Mononuclear cell (primary cell): Measurements from ENCODE around the gene FANCE. TPM values are rescaled to one million over a fixed set of nuclear protein-coding genes. Genes with fewer than 3 reads are reported as not detected.

ENCODE experiments used
- H3K27me3 ChIP-seq: 2 replicates; pipeline ENCODE4 v1.6.0; 2011; ENCODE audit warnings: low read length, control low read depth; ENCODE audit not compliant: insufficient read depth
- H3K4me1 ChIP-seq: 2 replicates; pipeline ENCODE4 v1.5.1; 2011; ENCODE audit warnings: mild to moderate bottlenecking, low read length, control low read depth; ENCODE audit not compliant: insufficient read depth
- H3K4me3 ChIP-seq: 2 replicates; pipeline ENCODE4 v1.5.1; 2011; ENCODE audit warnings: mild to moderate bottlenecking, low read length, moderate library complexity
- H3K9me3 ChIP-seq: 2 replicates; pipeline ENCODE4 v1.5.1; 2011; ENCODE audit warnings: low read depth, mild to moderate bottlenecking, control low read depth, low read length
- total RNA-seq: library from RNA; depleted of rRNA; stranded (reverse); fragments of >200 nt; gene quantifications from one replicate; pipeline ENCODE4 v1.2.3, GENCODE V29; 2012

Gene FANCE, protein sequence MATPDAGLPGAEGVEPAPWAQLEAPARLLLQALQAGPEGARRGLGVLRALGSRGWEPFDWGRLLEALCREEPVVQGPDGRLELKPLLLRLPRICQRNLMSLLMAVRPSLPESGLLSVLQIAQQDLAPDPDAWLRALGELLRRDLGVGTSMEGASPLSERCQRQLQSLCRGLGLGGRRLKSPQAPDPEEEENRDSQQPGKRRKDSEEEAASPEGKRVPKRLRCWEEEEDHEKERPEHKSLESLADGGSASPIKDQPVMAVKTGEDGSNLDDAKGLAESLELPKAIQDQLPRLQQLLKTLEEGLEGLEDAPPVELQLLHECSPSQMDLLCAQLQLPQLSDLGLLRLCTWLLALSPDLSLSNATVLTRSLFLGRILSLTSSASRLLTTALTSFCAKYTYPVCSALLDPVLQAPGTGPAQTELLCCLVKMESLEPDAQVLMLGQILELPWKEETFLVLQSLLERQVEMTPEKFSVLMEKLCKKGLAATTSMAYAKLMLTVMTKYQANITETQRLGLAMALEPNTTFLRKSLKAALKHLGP
- 1.4 TPM for total RNA-seq

DNA sequence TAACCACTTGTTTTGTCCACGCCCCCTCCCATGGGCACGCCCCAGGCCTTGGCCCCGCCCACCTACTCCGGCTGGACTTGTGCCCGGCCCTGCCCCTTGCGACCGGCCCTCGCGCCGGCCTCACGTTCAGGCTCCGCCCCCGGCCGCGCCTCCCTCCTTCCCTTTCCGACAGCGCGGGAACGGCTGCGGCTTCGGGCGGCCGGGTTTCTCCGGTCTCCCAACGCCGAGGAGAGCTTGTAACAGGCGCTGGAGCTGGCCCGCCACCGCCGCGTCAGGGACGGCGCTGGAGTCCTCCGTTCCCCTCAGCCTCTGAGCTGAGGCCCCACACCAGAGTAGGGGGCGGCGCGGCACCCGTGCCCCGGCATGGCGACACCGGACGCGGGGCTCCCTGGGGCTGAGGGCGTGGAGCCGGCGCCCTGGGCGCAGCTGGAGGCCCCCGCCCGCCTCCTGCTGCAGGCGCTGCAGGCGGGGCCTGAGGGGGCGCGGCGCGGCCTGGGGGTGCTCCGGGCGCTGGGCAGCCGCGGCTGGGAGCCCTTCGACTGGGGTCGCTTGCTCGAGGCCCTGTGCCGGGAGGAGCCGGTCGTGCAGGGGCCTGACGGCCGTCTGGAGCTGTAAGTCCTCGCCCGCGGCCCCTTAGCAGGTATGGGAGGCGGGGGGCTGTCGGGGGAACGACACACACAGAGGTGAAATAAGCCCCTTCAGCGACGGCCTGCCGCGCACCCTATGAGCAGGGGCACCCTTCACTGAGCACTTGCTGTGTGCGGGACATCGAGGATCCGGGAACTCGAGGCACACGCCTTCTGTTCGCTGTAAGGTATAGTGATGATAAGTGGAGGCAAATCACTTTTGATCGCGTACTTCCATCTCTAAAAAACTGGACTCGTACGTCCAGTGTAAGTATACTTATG is at the start of gene FANCE:
Gene FANCE, plus strand, starts transcription at position 156 of the 908 bp plus-strand sequence. Its CDS starts 208 bp downstream, at position 364.
- Histone ChIP-seq H3K9me3 (no peaks in the 10 kb centered on the region), H3K4me1 (peaks cover 31% of the 10 kb centered on the region), H3K27me3 (no peaks in the 10 kb centered on the region), H3K4me3 (peak within 1 kb of the TSS; percentile 46)

DNA sequence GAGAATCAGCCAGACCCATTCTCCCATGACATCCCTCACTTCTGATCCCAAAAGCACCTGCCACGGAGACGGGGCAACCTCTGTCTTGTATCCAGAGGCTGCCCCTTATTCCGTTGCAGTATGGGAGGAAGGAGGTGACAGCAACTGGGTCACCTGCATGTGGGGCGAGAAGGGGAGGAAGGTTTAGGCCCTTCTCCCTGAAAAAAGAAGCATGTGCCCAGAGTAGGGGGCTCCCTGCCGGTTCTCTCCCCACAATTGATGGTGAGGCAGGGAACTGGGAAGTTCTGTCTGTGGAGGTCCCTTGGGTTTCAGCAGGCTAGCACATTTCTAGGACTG is 49.3 kb upstream of the FANCE start:
- no peaks in the 10 kb centered on the region for H3K27me3 ChIP-seq
- H3K4me1 ChIP-seq: no peaks in the 10 kb centered on the region
- no peak overlapping the region for H3K4me3 ChIP-seq
- H3K9me3 ChIP-seq: no peaks in the 10 kb centered on the region

DNA sequence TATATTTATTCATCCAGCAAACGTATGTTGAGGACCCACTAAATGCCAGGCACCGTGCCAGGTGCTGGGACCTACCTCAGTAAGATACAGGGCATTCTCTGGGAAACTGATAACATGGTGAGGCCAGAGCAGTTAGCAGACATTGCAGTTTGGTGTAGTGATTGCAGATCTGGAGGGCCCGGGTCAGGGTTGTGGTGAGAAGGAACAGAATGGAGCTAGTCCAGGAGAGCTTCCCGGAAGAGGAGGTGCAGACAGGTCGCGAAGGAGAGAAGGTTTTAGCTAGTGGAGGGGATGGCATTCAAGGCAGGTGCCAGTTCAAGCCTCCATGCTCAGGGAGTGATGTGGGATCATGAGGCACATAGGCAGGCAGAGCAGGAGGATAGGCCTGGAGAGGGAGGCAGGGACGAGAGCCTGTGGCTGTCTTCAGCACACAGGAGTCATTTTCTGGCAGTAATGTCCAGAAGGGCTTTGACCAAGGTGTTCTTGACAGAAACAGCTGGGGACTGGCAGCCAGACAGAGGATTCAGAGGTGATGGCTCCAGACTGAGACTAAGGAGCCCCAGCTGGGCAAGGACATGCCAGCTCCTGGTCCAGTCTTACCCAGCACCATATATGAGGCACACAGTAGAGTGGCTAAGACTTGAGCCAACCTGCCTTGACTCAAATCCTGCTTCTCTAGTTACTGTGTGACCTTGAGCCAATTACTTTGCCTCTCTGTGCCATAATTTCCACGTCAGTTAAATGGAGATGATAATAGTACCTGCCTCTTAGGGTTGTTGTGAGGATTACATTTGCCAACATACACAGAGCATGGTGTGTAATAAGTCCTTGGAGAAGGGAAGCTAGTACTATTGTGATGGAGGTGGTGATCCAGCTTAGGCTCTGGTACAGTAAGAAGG is 48.3 kb upstream of the FANCE start:
- H3K9me3 ChIP-seq: no peaks in the 10 kb centered on the region
- H3K4me3 ChIP-seq: no peak overlapping the region
- no peaks in the 10 kb centered on the region for H3K27me3 ChIP-seq
- H3K4me1 ChIP-seq: no peaks in the 10 kb centered on the region

DNA sequence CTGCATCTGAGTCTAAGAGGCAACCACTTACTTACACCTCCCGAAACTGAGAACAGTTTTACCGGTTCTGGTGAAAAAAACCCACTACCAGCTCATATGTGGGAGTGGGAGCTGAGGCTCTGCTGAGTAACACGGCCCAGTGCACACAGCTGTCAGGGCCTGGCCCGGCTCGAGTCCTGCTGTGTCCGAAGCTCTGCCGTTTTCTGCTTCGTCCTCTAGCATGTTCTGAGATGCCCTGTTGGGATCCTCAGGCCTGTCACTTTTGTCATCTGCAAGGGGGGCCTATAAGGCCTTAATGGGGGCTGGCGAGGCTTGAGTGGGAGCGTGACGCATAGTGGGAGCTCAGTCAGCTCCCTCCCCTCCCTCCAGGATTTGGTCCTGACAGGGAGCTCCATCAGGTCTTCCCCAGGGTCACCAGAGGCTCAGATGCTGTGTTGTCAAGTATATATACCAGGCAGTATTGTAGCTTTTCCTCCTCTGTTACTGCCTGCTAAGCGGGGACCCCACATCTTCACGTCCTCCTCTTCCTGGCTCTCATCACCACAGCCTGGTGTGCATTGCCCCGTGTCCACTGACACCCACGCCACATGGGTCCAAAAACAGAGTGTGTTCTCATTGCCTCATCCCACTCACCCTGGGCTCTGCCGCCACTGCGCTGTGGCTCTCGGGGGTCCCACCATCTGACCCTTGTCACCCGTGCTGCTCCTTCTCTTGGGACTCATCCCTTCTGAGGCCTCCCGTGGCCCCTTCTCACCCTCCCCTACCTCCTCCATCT is 45.2 kb upstream of the FANCE start:
- Histone ChIP-seq H3K4me1 (peaks cover 15% of the 10 kb centered on the region), H3K4me3 (no peak overlapping the region), H3K9me3 (no peaks in the 10 kb centered on the region), H3K27me3 (no peaks in the 10 kb centered on the region)

DNA sequence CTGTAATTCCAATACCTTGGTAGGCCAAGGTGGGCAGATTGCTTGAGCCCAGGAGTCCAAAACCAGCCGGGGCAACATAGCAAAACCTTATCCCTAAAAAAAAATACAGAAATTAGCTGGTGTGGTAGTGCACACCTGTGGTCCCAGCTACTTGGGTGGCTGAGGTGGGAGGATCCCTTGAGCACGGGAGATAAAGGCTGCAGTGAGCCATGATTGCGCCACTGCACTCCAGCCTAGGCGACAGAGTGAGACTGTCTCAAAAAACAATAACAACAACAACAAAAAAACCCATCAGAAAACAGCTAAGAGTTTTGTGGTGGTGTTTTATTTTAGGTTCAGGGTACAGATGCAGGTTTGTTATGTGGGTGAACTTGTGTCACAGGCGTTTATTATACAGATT is 42.9 kb upstream of the FANCE start:
- H3K4me3 ChIP-seq: no peak overlapping the region
- peaks cover 15% of the 10 kb centered on the region for H3K4me1 ChIP-seq
- no peaks in the 10 kb centered on the region for H3K27me3 ChIP-seq
- no peaks in the 10 kb centered on the region for H3K9me3 ChIP-seq

DNA sequence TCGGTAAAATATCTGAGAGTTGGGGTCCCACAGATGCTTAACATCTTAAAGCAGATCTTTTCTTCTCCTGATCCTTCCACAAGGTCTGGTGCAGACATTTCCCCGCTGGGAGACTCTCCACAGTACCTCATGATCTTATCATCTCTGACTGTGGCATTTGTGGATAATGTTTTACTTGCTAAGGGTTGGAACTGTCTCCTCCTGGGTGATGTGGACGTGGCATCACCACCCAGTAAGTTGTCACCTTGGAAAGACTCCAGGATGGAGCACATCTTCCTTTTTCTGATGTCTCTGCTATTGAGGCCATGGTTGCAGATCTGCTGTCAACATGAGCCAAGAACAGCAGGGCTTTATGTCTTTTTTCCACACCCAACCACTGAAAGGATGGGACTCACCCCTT is 42.0 kb upstream of the FANCE start:
- Histone ChIP-seq H3K4me1 (peaks cover 15% of the 10 kb centered on the region), H3K4me3 (no peak overlapping the region)

DNA sequence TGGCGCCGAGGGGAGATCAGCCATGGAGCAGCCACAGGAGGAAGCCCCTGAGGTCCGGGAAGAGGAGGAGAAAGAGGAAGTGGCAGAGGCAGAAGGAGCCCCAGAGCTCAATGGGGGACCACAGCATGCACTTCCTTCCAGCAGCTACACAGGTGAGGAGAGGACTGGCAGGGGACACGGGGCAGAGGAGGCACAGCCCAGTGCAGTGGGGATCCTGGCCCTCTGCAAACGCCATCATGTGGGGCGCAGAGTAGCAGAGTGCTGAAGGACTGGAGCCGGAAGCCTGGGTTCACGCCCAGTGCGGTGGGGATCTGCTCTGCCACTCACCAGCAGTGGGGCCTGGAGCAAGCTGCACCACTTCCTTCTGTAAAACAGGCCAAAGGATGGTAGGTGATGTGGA is 41.1 kb upstream of the FANCE start:
- H3K27me3 ChIP-seq: no peaks in the 10 kb centered on the region
- H3K9me3 ChIP-seq: no peaks in the 10 kb centered on the region
- peaks cover 15% of the 10 kb centered on the region for H3K4me1 ChIP-seq
- no peak overlapping the region for H3K4me3 ChIP-seq

More for the DNA sequence above, 42.0 kb upstream of the FANCE start:
- Histone ChIP-seq H3K9me3 (no peaks in the 10 kb centered on the region), H3K27me3 (no peaks in the 10 kb centered on the region)

DNA sequence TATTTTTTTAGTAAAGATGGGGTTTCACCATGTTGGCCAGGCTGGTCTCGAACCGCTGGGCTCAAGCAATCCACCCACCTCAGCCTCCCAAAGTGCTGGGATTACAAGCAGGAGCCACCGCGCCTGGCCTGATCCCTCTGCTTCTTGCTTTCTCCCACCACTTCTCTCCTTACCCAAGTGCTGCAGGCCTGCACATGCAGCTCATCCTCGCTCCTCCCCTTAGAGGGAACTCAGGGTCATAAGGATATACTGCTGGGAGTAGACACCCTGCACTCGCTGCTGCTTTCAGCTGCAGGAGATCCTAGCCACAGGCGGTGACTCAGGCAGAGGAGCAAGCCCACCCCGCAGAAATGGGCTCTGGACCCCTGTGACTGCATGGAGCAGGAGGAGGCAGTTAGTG is 40.0 kb upstream of the FANCE start:
- Histone ChIP-seq H3K27me3 (no peaks in the 10 kb centered on the region), H3K9me3 (no peaks in the 10 kb centered on the region), H3K4me3 (no peak overlapping the region), H3K4me1 (peaks cover 15% of the 10 kb centered on the region)

DNA sequence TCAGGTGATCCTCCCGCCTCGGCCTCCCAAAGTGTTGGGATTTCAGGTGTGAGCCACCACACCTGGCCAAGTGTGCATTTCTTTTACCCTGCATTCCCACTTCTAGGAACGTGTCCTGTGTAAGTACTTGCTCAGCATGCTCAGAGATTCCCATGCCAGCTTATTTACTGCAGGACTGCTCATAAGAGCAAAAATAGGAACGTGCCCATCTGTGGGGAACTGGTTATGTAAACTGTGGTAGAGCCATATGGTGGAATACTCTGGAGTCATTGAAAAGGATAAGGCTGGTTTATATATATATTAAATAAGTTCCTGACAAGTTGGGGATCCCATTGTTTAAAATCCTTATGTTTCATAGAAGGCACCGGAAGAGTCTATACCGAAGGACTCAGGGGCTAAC is 38.2 kb upstream of the FANCE start:
- H3K9me3 ChIP-seq: no peaks in the 10 kb centered on the region
- peaks cover 30% of the 10 kb centered on the region for H3K4me1 ChIP-seq
- no peaks in the 10 kb centered on the region for H3K27me3 ChIP-seq
- H3K4me3 ChIP-seq: no peak overlapping the region

DNA sequence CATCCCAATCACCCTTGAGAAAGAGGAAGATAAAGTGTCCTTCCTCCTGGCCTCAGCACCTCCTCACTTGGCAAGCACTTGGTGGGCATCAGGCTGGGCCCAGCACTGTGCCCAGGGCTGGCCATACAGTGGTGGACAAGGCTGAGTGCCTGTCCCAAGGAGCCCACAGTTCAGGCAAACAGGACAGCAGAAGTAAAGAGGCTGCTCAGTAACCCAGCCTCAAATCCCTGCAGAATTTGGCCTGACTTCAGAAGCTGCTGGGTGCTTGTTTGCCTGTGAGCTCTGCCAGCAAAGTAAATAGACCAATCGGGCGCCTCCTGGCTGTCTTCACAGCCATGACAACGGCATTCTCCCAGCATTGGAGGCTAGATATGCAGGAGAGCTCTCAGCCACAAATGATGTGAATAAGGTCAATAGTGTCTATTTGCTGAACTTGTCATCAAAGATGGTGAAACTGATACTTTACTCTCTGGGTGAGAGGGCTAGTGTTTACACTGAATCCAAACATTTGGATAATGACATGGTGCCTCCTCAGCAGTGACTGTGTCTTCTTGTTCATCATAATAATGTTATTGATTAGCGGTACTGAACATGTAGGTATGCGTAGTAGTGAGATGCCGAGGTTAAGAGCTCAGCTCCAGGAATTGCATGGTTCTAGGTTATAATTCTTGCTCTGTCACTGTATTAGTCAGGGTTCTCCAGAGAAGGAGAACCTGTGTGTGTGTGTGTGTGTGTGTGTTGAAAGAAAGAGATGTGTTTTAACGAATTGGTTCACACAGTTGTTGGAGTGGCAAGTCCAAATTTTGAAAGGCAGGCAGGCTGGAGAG is 36.9 kb upstream of the FANCE start:
- no peak overlapping the region for H3K4me3 ChIP-seq
- no peaks in the 10 kb centered on the region for H3K27me3 ChIP-seq
- H3K9me3 ChIP-seq: no peaks in the 10 kb centered on the region
- H3K4me1 ChIP-seq: peaks cover 38% of the 10 kb centered on the region

DNA sequence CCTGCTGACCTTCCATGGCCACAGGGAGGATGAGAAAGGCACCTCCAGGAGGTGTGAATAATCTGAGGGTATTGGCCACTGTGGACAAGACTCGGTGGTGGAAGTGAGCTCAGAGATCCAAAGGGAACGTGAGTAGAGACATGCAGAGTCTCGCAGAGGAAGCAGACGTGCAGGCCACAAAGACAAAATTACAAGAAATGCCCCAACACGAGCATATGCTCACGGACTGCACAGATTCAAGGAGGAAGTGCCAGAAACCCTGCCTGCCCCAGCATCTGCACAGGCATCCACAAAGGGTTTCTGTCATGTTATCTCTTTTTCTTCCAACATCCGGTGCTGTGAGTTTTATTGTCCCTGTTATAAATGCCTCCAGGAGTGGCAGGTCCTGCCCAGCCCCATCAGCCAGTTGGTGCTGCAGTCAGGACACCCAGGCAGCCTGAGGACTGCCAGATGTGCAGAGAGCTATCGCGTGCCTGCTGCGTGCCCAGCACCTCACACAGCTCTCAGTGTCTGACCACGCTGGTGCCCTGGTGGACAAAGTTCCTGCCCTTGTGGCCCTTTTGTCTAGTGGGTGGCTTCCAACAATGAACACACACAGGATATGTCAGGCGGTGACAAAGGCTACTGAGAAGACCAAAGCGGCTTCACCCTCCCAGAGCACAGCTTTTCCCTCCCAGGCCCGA is 34.0 kb upstream of the FANCE start:
- no peaks in the 10 kb centered on the region for H3K9me3 ChIP-seq
- H3K27me3 ChIP-seq: no peaks in the 10 kb centered on the region
- H3K4me3 ChIP-seq: no peak overlapping the region
- H3K4me1 ChIP-seq: peaks cover 22% of the 10 kb centered on the region

DNA sequence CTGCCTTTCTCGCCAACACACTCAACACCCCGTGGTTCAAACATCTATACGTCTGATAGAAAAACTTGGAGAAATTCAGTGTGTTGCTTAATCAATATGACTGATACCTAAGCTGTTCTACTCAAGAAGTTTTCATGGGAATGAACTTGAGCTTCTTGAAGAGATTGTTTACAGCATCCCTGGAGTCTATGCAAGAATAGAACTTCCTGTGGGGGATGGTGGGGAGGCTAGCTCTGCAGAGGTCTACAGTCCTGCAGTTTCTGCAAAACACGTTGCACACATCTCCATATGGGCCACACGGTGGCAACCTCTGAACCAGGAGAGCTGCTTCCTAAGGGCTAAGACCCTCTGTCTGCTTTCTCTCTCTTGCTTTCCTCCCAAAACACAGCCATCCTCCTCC is 32.7 kb upstream of the FANCE start:
- Histone ChIP-seq H3K4me3 (no peak overlapping the region), H3K27me3 (no peaks in the 10 kb centered on the region), H3K9me3 (no peaks in the 10 kb centered on the region), H3K4me1 (peaks cover 22% of the 10 kb centered on the region)

DNA sequence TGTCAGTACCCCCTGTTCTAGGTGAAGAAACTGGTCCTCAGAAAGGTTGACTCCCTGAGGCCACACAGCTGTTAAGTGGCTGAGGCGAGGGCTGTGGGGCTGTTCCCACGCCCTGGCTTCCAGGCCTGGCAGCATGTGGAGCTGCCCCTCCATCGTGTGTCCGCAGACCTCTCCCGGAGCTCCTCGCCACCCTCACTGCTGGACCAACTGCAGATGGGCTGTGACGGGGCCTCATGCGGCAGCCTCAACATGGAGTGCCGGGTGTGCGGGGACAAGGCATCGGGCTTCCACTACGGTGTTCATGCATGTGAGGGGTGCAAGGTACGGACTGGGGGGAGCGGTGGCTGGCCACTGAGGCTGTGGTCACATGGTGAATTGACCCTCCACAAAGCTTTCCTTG is 32.2 kb upstream of the FANCE start:
- Histone ChIP-seq H3K4me3 (no peak overlapping the region), H3K27me3 (no peaks in the 10 kb centered on the region), H3K4me1 (peaks cover 22% of the 10 kb centered on the region), H3K9me3 (no peaks in the 10 kb centered on the region)
